Stromal cell of bone marrow (primary cell): ENCODE data around the gene BORA.
"Not testable (repeated sequence)": the region's sequence is repeated elsewhere in the genome, so short reads cannot be mapped to it uniquely, and the experiment has no call there.

Experiments
- DNase-seq: peaks from one replicate; pipeline ENCODE4 v3.0.0-alpha.2; 2012; ENCODE audit warnings: low read depth

BORA gene

DNA sequence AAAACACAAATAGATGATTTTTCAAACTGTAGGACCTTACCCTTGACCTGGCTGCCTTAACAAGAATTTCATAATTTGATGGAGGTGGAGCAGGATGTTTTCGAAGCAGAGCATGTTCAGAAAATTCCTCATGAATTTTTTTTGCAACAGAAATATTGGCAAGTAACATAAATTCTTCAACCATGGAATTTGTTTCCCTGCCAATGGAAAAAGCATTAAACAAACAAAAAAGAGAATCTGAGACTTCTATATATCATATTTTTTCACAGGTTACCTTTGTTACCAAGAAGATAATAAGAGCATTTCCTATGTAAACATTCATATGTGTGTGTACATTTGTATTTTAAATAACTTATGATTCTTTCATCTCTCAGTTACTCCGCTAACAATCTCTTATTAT lies 35.7 kb downstream of the BORA start:
- DNase-seq, result no peak

DNA sequence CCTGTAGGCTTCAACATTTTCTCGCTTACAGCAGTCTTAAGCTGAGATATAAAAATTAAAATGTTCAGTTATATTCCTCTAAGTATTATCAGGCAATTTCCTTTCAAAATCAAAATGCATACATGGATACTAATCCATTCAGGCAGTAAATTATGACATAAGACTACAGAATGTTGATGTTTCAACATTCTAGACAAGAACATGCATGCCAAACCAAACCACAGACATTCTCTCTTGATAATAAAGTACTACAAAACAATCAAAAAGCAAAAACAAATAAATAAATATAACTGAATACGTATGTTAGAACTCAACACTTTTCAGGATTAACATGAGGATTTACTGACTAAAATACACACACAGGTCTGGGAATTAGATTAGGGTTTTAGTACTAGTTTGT lies 46.3 kb downstream of the BORA start:
- DNase-seq, result no peak

DNA sequence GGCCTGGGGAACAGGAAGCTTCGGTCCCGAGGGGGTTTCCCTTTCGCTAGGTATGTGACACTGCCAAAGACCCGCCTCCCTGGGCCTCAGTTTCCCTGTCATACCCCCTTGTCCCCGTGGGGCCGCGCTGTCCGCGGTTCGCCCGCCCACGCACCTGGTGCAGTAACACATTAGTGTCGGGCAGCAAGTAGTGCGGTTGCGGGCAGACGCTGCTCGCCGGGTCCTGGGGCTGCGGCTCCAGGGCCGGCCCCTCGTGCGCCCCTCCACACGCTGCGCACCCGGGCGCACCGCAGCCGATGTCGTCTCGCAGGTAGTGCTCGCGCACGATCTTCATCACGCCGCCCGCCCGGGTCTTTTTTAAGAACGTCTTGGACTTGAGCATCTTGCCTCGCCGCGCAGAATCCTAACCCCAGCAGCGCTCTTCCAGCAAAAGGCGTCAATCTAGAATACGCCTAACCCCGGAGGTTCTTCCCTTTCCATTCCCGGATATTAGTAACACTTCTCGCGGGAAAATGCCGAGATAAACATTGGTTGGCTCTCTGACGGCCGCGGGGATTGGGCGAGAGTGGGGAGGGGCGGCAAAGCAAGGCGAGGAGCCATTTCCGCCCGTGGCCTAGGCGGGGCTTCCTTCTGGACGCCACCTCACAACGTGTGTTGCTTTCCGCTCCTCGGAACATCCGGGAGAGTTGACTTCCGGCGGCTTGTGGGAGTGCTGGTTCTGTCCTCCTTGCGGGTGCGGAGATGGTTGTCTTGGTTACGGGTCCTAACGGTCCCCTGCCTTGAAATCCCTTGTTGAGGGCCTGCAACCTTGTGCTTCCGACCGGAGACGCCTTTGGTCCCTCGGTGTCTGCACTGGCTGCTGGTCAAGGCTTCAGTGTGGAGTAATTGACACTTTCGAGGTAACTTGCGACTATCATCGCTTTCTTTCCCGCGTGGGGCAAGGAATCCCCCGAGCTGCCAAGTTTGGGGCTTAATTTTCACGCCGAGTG lies 54.0 kb downstream of the BORA start, which contains the start of the genes DIS3 and PIBF1:
DIS3 (minus strand) TSS at position 450 of the 989 bp plus-strand sequence; CDS start at position 382, 68 bp downstream.
PIBF1 (plus strand) TSS at position 683 of the 989 bp plus-strand sequence. CDS start 1,337 bp downstream, outside the sequence.
- peak; percentile 98 for DNase-seq

DNA sequence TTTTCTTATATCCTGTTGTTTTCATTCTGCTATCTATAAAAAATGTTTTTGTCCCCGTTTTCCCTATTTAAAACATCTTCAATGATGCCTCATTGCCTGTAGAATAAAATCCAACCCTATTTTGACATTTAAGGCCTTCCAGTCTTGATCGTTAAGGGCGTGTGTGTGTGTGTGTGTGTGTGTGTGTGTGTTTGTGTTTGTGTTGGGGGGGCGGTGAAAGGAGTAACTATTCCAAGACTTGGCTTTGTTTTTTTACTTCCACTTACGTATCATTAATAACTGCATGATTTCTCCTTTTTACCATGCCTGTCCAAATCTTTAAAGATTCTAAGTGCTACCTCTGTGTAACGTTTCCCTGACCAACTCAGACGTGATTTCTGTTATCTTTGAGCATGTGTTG lies 55.0 kb downstream of the BORA start:
- DNase-seq, result no peak

DNA sequence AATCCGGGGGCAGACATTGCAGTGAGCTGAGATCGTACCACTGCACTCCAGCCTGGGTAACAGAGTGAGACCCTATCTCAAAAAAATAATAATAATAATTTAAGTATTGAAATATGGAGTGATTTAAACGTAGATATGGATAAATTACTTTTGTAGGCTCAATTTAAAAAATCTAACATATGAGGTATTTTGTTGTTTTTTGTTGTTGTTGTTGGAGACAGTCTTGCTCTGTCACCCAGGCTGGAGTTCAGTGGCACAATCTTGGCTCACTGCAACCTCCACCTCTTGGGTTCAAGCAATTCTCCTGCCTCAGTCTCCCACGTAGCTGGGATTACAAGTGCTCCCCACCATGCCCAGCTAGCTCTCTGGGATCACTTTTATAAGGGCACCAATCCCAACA lies 57.0 kb downstream of the BORA start:
- not testable (repeated sequence) for DNase-seq

DNA sequence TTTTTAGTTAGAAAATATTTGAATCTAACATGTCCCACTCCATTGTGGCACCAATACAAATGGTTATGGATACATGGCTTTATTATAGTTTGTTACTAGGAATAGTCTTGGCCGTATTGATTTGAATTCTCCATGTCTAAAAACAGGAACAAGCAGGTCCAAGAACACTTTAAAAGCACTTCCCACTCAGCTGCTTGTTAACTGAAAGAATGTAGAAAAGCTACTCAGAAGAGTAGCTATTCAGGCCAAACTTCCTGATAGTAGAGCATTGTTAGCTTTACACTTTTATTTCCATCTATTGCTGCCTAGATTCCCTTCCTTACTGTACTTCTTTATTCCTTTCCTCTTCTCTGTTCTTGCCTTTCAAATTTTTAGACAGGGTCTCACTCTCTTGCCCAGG lies 61.1 kb downstream of the BORA start:
- DNase-seq, result no peak

DNA sequence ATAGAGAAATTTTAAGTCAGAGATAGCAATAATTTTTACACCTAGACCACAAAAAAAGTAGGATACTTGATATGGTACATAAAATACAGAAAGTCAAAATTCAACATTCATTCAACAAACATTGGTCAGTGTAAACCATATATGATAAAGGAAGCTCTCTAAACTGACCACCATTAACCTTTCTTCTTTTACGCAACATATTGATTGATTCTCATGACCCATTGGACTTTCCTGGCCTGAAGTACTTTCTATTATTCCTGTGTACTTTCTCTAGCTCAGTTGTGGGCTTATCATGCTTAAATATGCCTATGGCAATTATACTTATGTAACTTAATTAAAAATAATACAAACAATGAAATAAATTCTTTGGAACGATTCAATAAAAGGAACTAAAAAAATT lies 64.9 kb downstream of the BORA start:
- DNase-seq, result no peak

DNA sequence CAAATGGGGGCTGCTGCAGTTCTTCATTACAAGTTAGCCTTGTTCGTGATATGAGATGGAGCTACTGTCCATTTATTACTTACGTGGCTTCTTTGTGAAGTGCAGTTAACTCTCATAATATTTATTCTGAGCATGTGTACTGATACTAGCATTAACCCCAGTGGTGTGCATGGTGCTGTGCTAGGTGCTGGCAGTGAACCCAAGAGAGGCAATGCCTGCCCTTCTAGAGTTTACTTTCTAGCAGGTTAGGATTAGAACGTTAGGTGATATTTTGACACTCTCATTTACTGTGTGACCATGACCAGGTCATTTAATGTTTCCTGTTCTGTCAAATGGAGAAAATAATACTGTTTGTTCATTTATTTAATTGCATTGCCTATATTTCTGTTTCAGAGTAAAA lies 71.1 kb downstream of the BORA start:
- DNase-seq, result no peak

DNA sequence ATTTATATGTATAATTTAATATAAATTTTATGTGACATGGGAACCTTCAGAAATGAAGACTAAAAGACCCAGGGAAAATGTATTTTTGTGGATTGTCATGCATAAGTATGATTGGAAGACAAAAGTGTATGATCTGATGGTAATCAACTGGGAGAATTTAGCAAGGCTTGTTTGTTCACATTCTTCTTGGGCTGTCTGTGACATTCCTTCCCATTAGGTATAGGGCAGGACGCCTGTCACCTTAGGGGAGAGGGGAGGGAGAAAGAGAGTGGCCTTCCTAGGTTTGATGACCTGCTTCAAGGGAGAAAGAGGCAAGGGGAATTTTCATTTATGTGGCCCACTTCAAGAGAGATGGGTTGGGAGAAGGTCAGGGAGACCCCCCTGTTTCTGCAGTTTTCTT lies 76.6 kb downstream of the BORA start:
- no peak for DNase-seq
